ENCODE results near the gene FXYD3. TPM values are rescaled to one million over a fixed set of nuclear protein-coding genes. Genes with fewer than 3 reads are reported as not detected.

FXYD3 gene
- total RNA-seq, 2 experiments from 2014 or later, result 0.35 to 0.88 TPM

GRCh38 chr19:35069696-35070095 is 45.9 kb upstream of the FXYD3 start:
- peak overlapping the region; percentile 66; the same call in 1 of the 2 replicates for H2AFZ ChIP-seq (ENCODE audit: low read length)
- H4K20me1 ChIP-seq (ENCODE audit: insufficient read depth, low read length), result no peaks in the 10 kb centered on the region
- no TSS peak for BruUV-seq (replicated peaks)
- H3K4me1 ChIP-seq (ENCODE audit: insufficient read depth, low read length, poor library complexity, severe bottlenecking), result peaks cover 40% of the 10 kb centered on the region
- peaks cover 12% of the 10 kb centered on the region; the same call in 1 of the 2 replicates for H3K9me3 ChIP-seq (ENCODE audit: low read length)
- peak overlapping the region; percentile 39 for H3K27ac ChIP-seq (ENCODE audit: low read depth, low read length, poor library complexity, severe bottlenecking)
- CTCF ChIA-PET (ENCODE audit: unreplicated experiment), result interaction anchor here (0.6 to 1.0 kb wide), 4 partner anchors 16 to 71 kb away, joined by 3 to 8 read pairs (median 4); no protein-coding TSS in a partner anchor
- DNase-seq (ENCODE audit: low spot score), result no peak
- H3K79me2 ChIP-seq (ENCODE audit: insufficient read depth, low read depth, low read length), result no peaks in the 10 kb centered on the region
- POLR2A ChIA-PET, result interaction anchor here (0.7 to 2.4 kb wide), 10 partner anchors 10 to 67 kb away, joined by 3 to 33 read pairs (median 5); no protein-coding TSS in a partner anchor
- no peaks in the 10 kb centered on the region; the same call in 1 of the 2 replicates for H3K36me3 ChIP-seq (ENCODE audit: insufficient read depth, low read length)
- intact Hi-C loops (cut with micrococcal nuclease; ENCODE audit: unreplicated experiment), result no loop called here
- no peak overlapping the region for H3K4me3 ChIP-seq (ENCODE audit: low read depth, low read length, poor library complexity, severe bottlenecking)
- H3K4me2 ChIP-seq (ENCODE audit: low read length), result peak overlapping the region; percentile 35
- H3K9me2 ChIP-seq (ENCODE audit: insufficient read depth, low read length), result no peaks in the 10 kb centered on the region
- TF ChIP-seq EZH2phosphoT487 (IDR thresholded peaks at IDR 0.05; ENCODE audit: borderline replicate concordance, low read depth, low read length), result no peak
- TF ChIP-seq, protein P1, sequence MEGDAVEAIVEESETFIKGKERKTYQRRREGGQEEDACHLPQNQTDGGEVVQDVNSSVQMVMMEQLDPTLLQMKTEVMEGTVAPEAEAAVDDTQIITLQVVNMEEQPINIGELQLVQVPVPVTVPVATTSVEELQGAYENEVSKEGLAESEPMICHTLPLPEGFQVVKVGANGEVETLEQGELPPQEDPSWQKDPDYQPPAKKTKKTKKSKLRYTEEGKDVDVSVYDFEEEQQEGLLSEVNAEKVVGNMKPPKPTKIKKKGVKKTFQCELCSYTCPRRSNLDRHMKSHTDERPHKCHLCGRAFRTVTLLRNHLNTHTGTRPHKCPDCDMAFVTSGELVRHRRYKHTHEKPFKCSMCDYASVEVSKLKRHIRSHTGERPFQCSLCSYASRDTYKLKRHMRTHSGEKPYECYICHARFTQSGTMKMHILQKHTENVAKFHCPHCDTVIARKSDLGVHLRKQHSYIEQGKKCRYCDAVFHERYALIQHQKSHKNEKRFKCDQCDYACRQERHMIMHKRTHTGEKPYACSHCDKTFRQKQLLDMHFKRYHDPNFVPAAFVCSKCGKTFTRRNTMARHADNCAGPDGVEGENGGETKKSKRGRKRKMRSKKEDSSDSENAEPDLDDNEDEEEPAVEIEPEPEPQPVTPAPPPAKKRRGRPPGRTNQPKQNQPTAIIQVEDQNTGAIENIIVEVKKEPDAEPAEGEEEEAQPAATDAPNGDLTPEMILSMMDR (conservative IDR thresholded peaks at IDR 0.05; ENCODE audit: low read length), result no peak

- ChIA-PET CTCF (ENCODE audit: unreplicated experiment) (no interaction called here), POLR2A (interaction anchor here (0.6 to 2.4 kb wide), 9 partner anchors 11 to 66 kb away, joined by 3 to 33 read pairs (median 5); no protein-coding TSS in a partner anchor)
- H3K4me3 ChIP-seq (ENCODE audit: low read depth, low read length, poor library complexity, severe bottlenecking), result no peak overlapping the region
- H3K4me2 ChIP-seq (ENCODE audit: low read length), result no peak overlapping the region
- H3K4me1 ChIP-seq (ENCODE audit: insufficient read depth, low read length, poor library complexity, severe bottlenecking), result peaks cover 40% of the 10 kb centered on the region
- no peaks in the 10 kb centered on the region for H4K20me1 ChIP-seq (ENCODE audit: insufficient read depth, low read length)
- no peak overlapping the region for H2AFZ ChIP-seq (ENCODE audit: low read length)
- no peak overlapping the region for H3K27ac ChIP-seq (ENCODE audit: low read depth, low read length, poor library complexity, severe bottlenecking)
- BruUV-seq (replicated peaks), result no TSS peak
- no peaks in the 10 kb centered on the region; the same call in 1 of the 2 replicates for H3K36me3 ChIP-seq (ENCODE audit: insufficient read depth, low read length)
- H3K9me3 ChIP-seq (ENCODE audit: low read length), result peaks cover 12% of the 10 kb centered on the region; the same call in 1 of the 2 replicates
- DNase-seq (ENCODE audit: low spot score), result no peak
- intact Hi-C loops (cut with micrococcal nuclease; ENCODE audit: unreplicated experiment), result no loop called here
- no peak for TF ChIP-seq EZH2phosphoT487 (IDR thresholded peaks at IDR 0.05; ENCODE audit: borderline replicate concordance, low read depth, low read length)
- TF ChIP-seq, protein P1 (conservative IDR thresholded peaks at IDR 0.05; ENCODE audit: low read length), result no peak
- no peaks in the 10 kb centered on the region for H3K79me2 ChIP-seq (ENCODE audit: insufficient read depth, low read depth, low read length)
- no peaks in the 10 kb centered on the region for H3K9me2 ChIP-seq (ENCODE audit: insufficient read depth, low read length)
Observed at GRCh38 chr19:35070471-35070870, 45.2 kb upstream of the FXYD3 start.

DNA sequence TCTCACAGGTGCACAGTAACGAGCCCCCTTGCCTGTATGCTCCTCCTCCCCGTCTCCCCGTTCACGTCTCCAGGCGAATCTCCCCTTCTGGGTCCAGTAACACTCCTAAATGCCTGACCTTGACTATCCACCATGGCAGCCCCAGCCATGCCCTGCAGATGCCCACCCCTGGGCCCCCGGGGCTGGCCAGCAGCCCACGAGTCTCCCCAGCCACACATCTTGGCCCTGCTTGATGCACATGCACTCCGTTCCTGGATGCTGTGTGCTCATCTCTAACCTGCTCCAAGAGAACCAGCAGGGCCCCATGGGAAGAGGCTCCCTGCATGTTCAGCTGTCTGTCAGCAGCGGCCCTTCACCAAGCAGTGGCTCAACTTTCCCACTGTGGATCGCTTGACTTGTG is 42.1 kb upstream of the FXYD3 start:
- no peaks in the 10 kb centered on the region for H4K20me1 ChIP-seq (ENCODE audit: insufficient read depth, low read length)
- BruUV-seq (replicated peaks), result no TSS peak
- DNase-seq (ENCODE audit: low spot score), result no peak

More for the DNA sequence above, 42.1 kb upstream of the FXYD3 start:
- no peak overlapping the region for H3K4me3 ChIP-seq (ENCODE audit: low read depth, low read length, poor library complexity, severe bottlenecking)
- ChIA-PET CTCF (ENCODE audit: unreplicated experiment) (no interaction called here), POLR2A (interaction anchor here (0.7 kb wide), 1 partner anchor 11 kb away, joined by 3 read pairs; no protein-coding TSS in a partner anchor)
- H3K4me2 ChIP-seq (ENCODE audit: low read length), result no peak overlapping the region
- H3K9me3 ChIP-seq (ENCODE audit: low read length), result peaks cover 12% of the 10 kb centered on the region; the same call in 1 of the 2 replicates
- peaks cover 22% of the 10 kb centered on the region for H3K4me1 ChIP-seq (ENCODE audit: insufficient read depth, low read length, poor library complexity, severe bottlenecking)
- H3K9me2 ChIP-seq (ENCODE audit: insufficient read depth, low read length), result no peaks in the 10 kb centered on the region
- TF ChIP-seq, protein P1 (conservative IDR thresholded peaks at IDR 0.05; ENCODE audit: low read length), result no peak
- no peak for TF ChIP-seq EZH2phosphoT487 (IDR thresholded peaks at IDR 0.05; ENCODE audit: borderline replicate concordance, low read depth, low read length)
- no peak overlapping the region for H2AFZ ChIP-seq (ENCODE audit: low read length)
- H3K79me2 ChIP-seq (ENCODE audit: insufficient read depth, low read depth, low read length), result no peaks in the 10 kb centered on the region
- H3K27ac ChIP-seq (ENCODE audit: low read depth, low read length, poor library complexity, severe bottlenecking), result no peak overlapping the region
- no peaks in the 10 kb centered on the region; the same call in 1 of the 2 replicates for H3K36me3 ChIP-seq (ENCODE audit: insufficient read depth, low read length)
- intact Hi-C loops (cut with micrococcal nuclease; ENCODE audit: unreplicated experiment), result no loop called here

All from OCI-LY7 (cell line).